ENCODE results near the gene SMG1.
"Not testable (repeated sequence)": the region's sequence is repeated elsewhere in the genome, so short reads cannot be mapped to it uniquely, and the experiment has no call there.

The SMG1 gene
- 336 to 531 (median 525) reads per million in 3 experiments for total RNA-seq

DNA sequence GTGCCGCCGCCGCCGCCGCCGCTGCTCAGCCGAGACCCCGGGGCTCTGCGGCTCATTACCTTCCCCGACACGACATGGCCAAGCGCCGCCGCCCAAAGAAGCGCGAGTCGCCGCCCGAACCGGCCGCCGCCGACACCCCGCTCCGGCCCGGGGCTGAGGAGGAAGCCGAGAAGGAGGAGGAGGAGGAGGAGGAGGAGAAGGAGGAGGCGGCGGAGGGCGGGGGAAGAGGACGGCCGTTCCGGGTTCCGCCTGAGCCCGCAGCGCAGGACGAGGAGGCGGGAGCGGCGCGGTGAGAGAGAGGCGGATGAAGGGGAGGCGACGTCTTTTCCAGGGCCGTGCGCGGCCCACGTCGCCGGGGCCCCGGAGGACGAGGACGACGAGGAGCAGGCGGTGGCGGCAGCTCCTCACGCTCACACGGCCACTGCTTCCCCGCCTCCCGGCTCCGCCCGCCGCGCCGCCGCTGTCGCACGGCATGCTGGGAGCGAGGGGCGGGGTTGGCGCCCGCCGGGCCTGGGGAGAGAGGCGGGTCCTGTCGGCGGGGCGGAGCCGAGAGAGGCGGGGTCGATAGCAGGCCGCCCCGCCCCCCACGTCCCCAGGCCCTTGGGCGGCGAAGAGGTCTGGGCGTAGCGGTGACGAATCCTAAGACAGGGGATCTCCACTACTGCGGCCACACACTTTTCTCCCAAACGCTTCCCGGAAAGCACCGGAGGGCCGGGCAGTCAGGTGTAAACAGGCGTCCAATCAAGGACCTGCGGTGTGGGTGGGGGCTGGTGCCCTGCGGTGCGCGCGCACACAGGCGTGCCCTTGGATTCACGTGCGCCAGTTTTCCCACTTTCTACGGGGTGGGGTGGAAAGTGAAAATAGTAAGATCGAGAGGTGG is at the start of gene SMG1:
TSS of gene SMG1 (minus strand) at position 423 of the 880 bp plus-strand sequence. CDS start at position 56, 367 bp downstream.
- peak; percentile 92 for DNase-seq

- no peak for DNase-seq
These were observed 48.9 kb upstream of the SMG1 start for GRCh38 chr16:18975109-18975508.

DNA sequence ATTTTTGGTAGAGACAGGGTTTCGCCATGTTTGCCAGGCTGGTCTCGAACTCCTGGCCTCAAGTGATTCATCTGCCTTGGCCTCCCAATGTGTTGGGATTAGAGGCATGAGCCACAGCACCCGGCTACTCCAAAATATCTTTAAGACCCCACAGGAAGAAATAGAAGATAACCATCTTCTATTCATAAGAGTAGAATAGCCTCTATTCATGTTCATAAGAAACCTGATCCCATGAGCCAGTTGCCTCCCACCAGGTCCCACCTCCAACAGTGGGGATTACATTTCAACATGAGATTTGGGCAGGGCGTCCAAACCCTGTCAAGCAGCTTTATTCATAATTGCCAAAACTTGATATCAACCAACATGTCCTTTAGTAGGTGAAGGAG is 43.6 kb upstream of the SMG1 start:
- no peak for DNase-seq

- peak; percentile 54 for DNase-seq
These were observed 43.0 kb upstream of the SMG1 start for GRCh38 chr16:18969050-18969854.

GRCh38 chr16:18966791-18967190 is 40.6 kb upstream of the SMG1 start:
- no peak for DNase-seq

GRCh38 chr16:18965555-18965954 is 39.3 kb upstream of the SMG1 start:
- DNase-seq, result no peak

- no peak for DNase-seq
These were observed 32.9 kb upstream of the SMG1 start for GRCh38 chr16:18959031-18959505.

GRCh38 chr16:18958621-18959029 is 32.4 kb upstream of the SMG1 start:
- DNase-seq, result no peak

DNA sequence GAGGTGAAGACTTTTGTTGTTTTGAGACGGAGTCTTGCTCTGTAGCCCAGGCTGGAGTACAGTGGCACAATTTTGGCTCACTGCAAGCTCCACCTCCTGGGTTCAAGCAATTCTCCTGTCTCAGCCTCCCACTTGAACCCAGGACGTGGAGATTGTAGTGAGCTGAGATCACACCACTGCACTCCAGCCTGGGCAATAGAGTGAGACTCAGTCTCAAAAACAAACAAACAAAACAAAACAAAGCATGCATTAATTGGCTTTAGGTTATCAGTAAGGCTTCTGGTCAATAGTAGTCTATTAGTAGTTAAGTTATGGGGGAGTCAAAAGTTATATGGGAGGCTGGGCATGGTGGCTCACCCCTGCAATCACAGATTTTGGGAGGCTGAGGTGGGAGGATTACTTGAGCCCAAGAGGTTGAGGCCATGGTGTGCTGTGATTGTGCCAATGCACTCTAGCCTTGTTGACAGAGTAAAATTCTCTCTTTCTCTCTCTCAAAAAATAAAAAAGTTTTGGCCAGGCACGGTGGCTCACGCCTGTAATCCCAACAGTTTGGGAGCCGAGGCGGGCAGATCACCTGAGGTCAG is 30.5 kb upstream of the SMG1 start:
- DNase-seq, result not testable (repeated sequence)

DNA sequence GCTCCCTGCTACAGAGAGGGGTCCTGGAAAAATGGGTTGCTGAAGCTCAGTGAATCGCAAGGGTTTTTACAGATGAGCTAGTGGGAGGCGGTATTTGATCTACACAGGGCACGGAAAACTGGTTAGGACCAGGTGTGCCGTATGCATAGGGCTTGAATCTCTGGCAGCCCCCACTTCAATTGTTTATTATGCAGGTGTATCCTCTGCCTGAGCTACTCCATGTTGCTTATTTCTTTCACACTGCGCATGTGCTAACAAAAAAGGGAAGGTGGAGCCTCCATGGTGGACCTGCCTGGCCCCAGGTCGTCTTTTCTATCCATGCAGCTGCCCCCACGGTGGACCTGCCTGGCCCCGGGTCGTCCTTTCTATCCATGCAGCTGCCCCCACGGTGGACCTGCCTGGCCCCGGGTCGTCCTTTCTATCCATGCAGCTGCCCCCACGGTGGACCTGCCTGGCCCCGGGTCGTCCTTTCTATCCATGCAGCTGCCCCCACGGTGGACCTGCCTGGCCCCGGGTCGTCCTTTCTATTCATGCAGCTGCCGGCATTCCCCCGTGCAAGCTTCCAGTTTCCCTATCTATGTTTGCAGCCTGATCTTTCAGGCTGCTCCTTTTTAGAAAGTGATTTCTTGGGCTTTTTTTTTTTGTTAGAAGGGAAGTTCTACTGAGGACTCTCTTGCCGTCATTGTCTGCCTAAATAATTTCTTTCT is 29.8 kb upstream of the SMG1 start:
- not testable (repeated sequence) for DNase-seq

- DNase-seq, result no peak
These were observed 27.3 kb upstream of the SMG1 start for GRCh38 chr16:18953547-18953946.

DNA sequence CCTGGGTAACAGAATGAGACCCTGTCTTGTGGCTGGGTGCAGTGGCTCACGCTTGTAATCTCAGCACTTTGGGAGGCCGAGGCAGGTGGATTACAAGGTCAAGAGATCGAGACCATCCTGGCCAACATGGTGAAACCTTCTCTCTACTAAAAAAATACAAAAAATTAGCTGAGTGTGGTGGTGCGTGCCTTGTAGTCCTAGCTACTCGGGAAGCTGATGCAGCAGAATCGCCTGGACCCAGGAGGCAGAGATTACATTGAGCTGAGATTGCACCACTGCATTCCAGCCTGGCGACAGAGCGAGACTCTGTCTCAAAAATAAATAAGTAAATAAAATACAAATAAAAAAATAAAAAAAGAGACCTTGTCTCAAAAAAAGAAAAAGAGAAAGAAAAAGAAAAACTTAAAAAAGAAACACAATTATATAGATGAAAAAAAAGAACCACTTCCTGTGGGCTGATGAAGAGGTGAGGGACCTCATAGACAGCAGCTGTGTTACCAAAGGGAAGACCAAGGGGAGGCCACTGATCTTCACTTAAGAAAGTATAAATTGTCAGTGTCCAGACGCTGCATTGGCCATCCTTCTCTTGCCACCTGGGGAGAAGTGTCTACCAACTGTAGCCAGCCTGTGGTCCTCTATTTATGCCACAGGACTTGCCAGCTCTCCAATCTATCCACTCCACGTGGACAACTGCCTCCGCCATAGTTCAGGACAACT is 24.4 kb upstream of the SMG1 start:
- no peak for DNase-seq

- no peak for DNase-seq
These were observed 22.3 kb upstream of the SMG1 start for GRCh38 chr16:18948372-18949020.

DNA sequence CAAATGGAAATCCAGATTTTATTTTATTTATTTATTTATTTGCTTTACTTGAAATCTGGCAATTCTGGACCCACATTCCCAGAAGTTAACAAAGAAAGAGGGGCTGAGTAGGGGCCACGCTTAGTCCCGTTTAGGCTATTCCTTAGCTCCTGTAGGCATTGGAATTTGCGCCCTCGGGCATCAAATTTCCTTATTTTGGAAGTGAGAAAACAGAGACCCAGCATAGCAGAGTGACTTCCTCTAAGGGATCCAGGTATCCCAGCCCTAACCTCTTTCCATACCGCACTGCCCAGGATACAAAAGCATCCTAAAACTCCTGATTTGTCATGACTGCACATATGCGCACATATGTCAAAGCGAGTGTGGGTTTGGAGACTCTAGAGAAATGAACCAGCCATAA is 19.0 kb upstream of the SMG1 start:
- DNase-seq, result no peak

DNA sequence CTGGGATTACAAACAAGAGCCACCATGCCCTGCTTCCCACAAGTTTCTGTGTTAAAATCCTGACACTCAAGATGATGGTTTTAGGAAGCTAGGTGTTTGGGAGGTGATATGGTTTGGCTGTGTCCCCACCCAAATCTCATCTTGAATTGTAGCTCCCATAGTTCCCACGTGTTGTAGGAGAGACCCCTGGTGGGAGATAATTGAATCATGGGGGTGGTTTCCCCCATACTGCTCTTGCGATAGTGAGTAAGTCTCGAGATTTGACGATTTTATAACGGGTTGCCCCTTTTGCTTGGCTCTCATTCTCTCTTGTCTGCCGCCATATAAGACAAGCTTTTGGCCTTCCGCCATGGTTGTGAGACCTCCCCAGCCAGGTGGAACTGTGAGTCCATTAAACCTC is 17.2 kb upstream of the SMG1 start:
- no peak for DNase-seq

- DNase-seq, result no peak
These were observed 15.9 kb upstream of the SMG1 start for GRCh38 chr16:18942061-18942460.

GRCh38 chr16:18941471-18941870 is 15.3 kb upstream of the SMG1 start:
- no peak for DNase-seq

- no peak for DNase-seq
These were observed 12.8 kb upstream of the SMG1 start for GRCh38 chr16:18938986-18939385.

- no peak for DNase-seq
These were observed 11.2 kb upstream of the SMG1 start for GRCh38 chr16:18937390-18937789.

GRCh38 chr16:18936727-18937340 is 10.6 kb upstream of the SMG1 start:
- no peak for DNase-seq

DNA sequence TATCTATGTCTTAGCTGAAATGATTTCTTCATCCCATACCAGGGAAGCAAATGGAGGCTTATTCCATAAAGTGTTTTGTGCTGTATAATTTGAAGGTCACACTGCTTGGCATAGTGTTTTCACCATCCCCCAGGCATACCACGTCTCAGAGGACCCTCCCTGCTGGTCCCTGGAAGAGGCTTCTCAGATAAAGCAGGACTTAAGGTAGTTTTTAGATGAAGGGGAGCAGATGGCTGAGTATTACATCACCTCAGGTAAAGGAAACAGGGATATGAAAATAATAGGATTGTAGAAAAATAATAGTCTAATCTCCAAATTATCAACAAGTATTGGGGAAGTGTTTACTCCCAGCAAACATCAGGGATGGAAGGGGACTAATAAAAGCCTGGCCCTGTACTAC is 7.3 kb upstream of the SMG1 start:
- DNase-seq, result no peak
